SK-N-SH (cell line): ENCODE results near the gene C12orf57.

Experiments
- CTCF ChIP-seq: fragments of 200-600 bp; sonication (generic); IDR thresholded peaks from 2 replicates; pipeline ENCODE4 v1.6.1; 2017; ENCODE audit warnings: antibody characterized with exemption, mild to moderate bottlenecking, moderate library complexity
- EZH2phosphoT487 ChIP-seq: fragments of 200-600 bp; sonication (generic); IDR thresholded peaks from 2 replicates; pipeline ENCODE4 v1.6.1; 2017; ENCODE audit warnings: low read depth, mixed run types, mild to moderate bottlenecking, antibody characterized with exemption, moderate library complexity, borderline replicate concordance
- GABPA ChIP-seq: IDR thresholded peaks from 2 replicates; pipeline ENCODE4 v1.4.0; 2012; ENCODE audit warnings: low read depth, mild to moderate bottlenecking
- GATA2 ChIP-seq: sonication (generic); formaldehyde crosslinking; IDR thresholded peaks from 2 replicates; pipeline ENCODE4 v1.5.0; 2020; ENCODE audit warnings: mild to moderate bottlenecking, missing genetic modification reagents
- MAX ChIP-seq: IDR thresholded peaks from 2 replicates; pipeline ENCODE4 v1.4.0; 2012; ENCODE audit warnings: low read depth
- MEF2A ChIP-seq: IDR thresholded peaks from 2 replicates; pipeline ENCODE4 v1.4.0; 2012; ENCODE audit warnings: low read depth, borderline replicate concordance
- NFIC ChIP-seq: IDR thresholded peaks from 2 replicates; pipeline ENCODE4 v1.4.0; 2012; ENCODE audit warnings: borderline replicate concordance
- NRF1 ChIP-seq: IDR thresholded peaks from 2 replicates; pipeline ENCODE4 v1.6.1; 2012; ENCODE audit warnings: low read depth, mild to moderate bottlenecking, low read length
- POLR2AphosphoS5 ChIP-seq: IDR thresholded peaks from 2 replicates; pipeline ENCODE4 v1.6.1; 2012; ENCODE audit warnings: low read depth, low read length
- SMC3 ChIP-seq: IDR thresholded peaks from 2 replicates; pipeline ENCODE4 v1.6.1; 2012; ENCODE audit warnings: low read depth, low read length, improper control_type of control experiment
- YY1 ChIP-seq: IDR thresholded peaks from 2 replicates; pipeline ENCODE4 v1.4.0; 2012; ENCODE audit warnings: low read depth, mild to moderate bottlenecking
- ZBTB33 ChIP-seq: IDR thresholded peaks from 2 replicates; pipeline ENCODE4 v1.4.0; 2012; ENCODE audit warnings: low read depth, borderline replicate concordance

- no peak for TF ChIP-seq NRF1
- TF ChIP-seq POLR2AphosphoS5: no peak
- no peak for TF ChIP-seq SMC3
- no peak for TF ChIP-seq ZBTB33
- TF ChIP-seq CTCF: no peak
- no peak for TF ChIP-seq EZH2phosphoT487
- TF ChIP-seq MEF2A: no peak
- TF ChIP-seq GABPA: no peak
- TF ChIP-seq NFIC: no peak
- no peak for TF ChIP-seq YY1
- no peak for TF ChIP-seq MAX
- TF ChIP-seq GATA2 (CRISPR knock-in tag): no peak; the same call in 1 of the 2 replicates
These were observed 28.7 kb upstream of the C12orf57 start for GRCh38 chr12:6914947-6915788.
